A673 (cell line): Measurements from ENCODE around the gene FUT3. TPM values are rescaled to one million over a fixed set of nuclear protein-coding genes. Genes with fewer than 3 reads are reported as not detected.

Source experiments
- BruUV-seq: library from RNA; stranded (reverse); fragments of 400-500 nt; replicated peaks from 2 replicates; lab custom pipeline; 2021; lab: Mats Ljungman, UMichigan
- CTCF ChIA-PET: fragments of 300-600 bp; sonication (Branson Sonifier 250); formaldehyde crosslinking; loops from one replicate; lab custom pipeline; 2022; ENCODE audit warnings: antibody characterized with exemption; lab: Charles Lee
- POLR2A ChIA-PET: fragments of 300-600 bp; sonication (Branson Sonifier 250); formaldehyde crosslinking; loops from one replicate; lab custom pipeline; 2022; ENCODE audit warnings: antibody characterized with exemption; ENCODE audit not compliant: low non-redundant PET; lab: Charles Lee
- DNase-seq: peaks from one replicate; pipeline ENCODE4 v3.0.0-alpha.2; 2015; ENCODE audit warnings: low spot score
- H3K27ac ChIP-seq: fragments of 200-600 bp; sonication (generic); 2 replicates; pipeline ENCODE4 v1.5.1; 2016; ENCODE audit warnings: mixed run types, low read depth, mild to moderate bottlenecking, mixed read lengths, antibody characterized with exemption, low read length; ENCODE audit not compliant: poor library complexity, severe bottlenecking
- H3K27me3 ChIP-seq: fragments of 200-600 bp; sonication (generic); replicated peaks from 2 replicates; pipeline ENCODE4 v1.6.1; 2017; ENCODE audit warnings: mixed run types, low read depth, mild to moderate bottlenecking, mixed read lengths, antibody characterized with exemption, low read length; ENCODE audit not compliant: insufficient read depth, poor library complexity
- H3K36me3 ChIP-seq: fragments of 200-600 bp; sonication (generic); 2 replicates; pipeline ENCODE4 v1.6.1; 2016; ENCODE audit warnings: mixed run types, mild to moderate bottlenecking, mixed read lengths, antibody characterized with exemption, low read length; ENCODE audit not compliant: insufficient read depth, poor library complexity, severe bottlenecking
- H3K4me1 ChIP-seq: fragments of 200-600 bp; sonication (generic); 2 replicates; pipeline ENCODE4 v1.6.1; 2017; ENCODE audit warnings: mixed run types, mild to moderate bottlenecking, mixed read lengths, antibody characterized with exemption, low read length; ENCODE audit not compliant: insufficient read depth, poor library complexity, severe bottlenecking
- H3K4me3 ChIP-seq: fragments of 200-600 bp; sonication (generic); 2 replicates; pipeline ENCODE4 v1.5.1; 2016; ENCODE audit warnings: low read depth, mixed run types, mild to moderate bottlenecking, mixed read lengths, low read length; ENCODE audit not compliant: poor library complexity, severe bottlenecking
- H3K9me3 ChIP-seq: fragments of 200-600 bp; sonication (generic); 2 replicates; pipeline ENCODE4 v1.6.1; 2016; ENCODE audit warnings: mixed run types, low read depth, mild to moderate bottlenecking, mixed read lengths, antibody characterized with exemption, low read length; ENCODE audit not compliant: poor library complexity, severe bottlenecking
- CTCF ChIP-seq: fragments of 300-800, 200-600 bp; sonication (generic); conservative IDR thresholded peaks from 2 replicates; pipeline ENCODE4 v1.5.1; 2017; ENCODE audit warnings: low read depth, mild to moderate bottlenecking, antibody characterized with exemption, low read length, moderate library complexity, mixed read lengths
- EZH2 ChIP-seq: fragments of 200-600 bp; sonication (generic); IDR thresholded peaks from 2 replicates; pipeline ENCODE4 v1.6.1; 2017; ENCODE audit warnings: borderline replicate concordance, low read depth, mild to moderate bottlenecking, mixed read lengths, antibody characterized with exemption, low read length; ENCODE audit not compliant: poor library complexity, severe bottlenecking
- intact Hi-C: fragments of 100-400 bp; cut with micrococcal nuclease; formaldehyde crosslinking; loops from one replicate; pipeline ENCODE4 v1.10.0; 2022; ENCODE audit not compliant: unreplicated experiment
- total RNA-seq: library from RNA; stranded (reverse); gene quantifications from 2 replicates; pipeline ENCODE4 v1.2.3, GENCODE V29; 2021

The FUT3 gene
- total RNA-seq, 1 experiment from 2014 or later = not detected

GRCh38 chr19:5827891-5828660 is 23.2 kb downstream of the FUT3 start:
- POLR2A ChIA-PET = interaction anchor here (0.5 to 1.4 kb wide), 2 partner anchors 47 to 77 kb away, joined by 3 to 6 read pairs; partner anchors contain the start of gene VMAC
- intact Hi-C loops = no loop called here
- Histone ChIP-seq H3K36me3 (no peaks in the 10 kb centered on the region), H3K4me3 (peak overlapping the region; percentile 61), H3K4me1 (peaks cover 22% of the 10 kb centered on the region), H3K27ac (peak overlapping the region; percentile 89), H3K27me3 (no peaks in the 10 kb centered on the region), H3K9me3 (no peaks in the 10 kb centered on the region)
- TF ChIP-seq EZH2 = no peak
- no peak for TF ChIP-seq CTCF
- CTCF ChIA-PET = interaction anchor here (1.1 to 2.7 kb wide), 2 partner anchors 24 to 108 kb away, joined by 3 to 20 read pairs; partner anchors contain the start of genes CATSPERD and LONP1
- BruUV-seq = no TSS peak
- DNase-seq = peak; percentile 96

GRCh38 chr19:5827342-5827890 is 23.8 kb downstream of the FUT3 start:
- Histone ChIP-seq H3K27ac (peak overlapping the region; percentile 89), H3K4me3 (peak overlapping the region; percentile 61), H3K27me3 (no peaks in the 10 kb centered on the region), H3K9me3 (no peaks in the 10 kb centered on the region), H3K36me3 (no peaks in the 10 kb centered on the region), H3K4me1 (peaks cover 22% of the 10 kb centered on the region)
- BruUV-seq = no TSS peak
- ChIA-PET CTCF (interaction anchor here (1.1 to 2.7 kb wide), 2 partner anchors 23 to 107 kb away, joined by 3 to 20 read pairs; partner anchors contain the start of genes CATSPERD and LONP1), POLR2A (interaction anchor here (1.4 kb wide), 1 partner anchor 77 kb away, joined by 6 read pairs; the partner anchor contains the start of gene VMAC)
- intact Hi-C loops = no loop called here
- no peak for TF ChIP-seq CTCF
- TF ChIP-seq EZH2 = no peak
- no peak for DNase-seq

DNA sequence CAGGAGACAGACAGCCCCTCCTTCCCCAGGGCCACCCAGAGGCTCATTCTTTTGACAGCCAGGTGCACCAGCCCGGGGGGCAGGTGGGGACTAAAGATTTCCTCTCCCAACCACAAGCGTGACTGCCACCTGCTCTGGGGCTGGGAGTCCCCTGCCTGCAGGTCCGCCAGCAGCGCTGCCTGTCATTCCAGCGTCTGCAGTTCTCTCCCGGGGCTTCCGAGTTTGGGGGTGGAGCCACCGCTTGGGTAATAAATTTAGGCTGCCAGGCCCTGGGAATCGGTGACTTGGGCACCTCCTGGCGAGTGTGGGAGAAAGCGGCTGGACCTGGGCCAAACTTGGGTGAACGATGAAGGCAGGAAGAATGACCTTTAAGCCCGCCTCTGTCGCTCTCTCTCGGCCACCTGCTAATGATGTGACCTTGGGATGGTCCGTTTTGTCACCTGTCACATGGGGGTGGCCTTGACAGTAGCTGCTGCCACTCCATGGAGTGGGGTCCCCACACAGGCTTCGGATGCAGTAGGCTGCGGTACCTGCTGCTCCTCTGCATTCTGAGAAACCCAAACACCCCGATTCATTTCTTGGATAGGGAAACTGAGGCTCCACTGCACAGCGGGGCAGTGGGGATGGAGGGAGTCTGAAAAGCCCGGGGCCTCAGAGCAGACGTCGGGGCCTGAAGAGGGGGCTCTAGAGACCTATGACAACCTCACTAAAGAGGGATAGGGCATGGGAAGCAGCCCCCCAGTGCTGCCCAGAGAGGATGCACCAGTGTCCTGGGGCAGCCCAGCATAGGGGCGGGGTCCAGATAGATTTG is 24.5 kb downstream of the FUT3 start:
- Histone ChIP-seq H3K27ac (peak overlapping the region; percentile 51), H3K4me1 (peaks cover 22% of the 10 kb centered on the region), H3K4me3 (peak overlapping the region; percentile 61), H3K9me3 (no peaks in the 10 kb centered on the region), H3K36me3 (no peaks in the 10 kb centered on the region), H3K27me3 (no peaks in the 10 kb centered on the region)
- TF ChIP-seq EZH2 (no peak), CTCF (peak; percentile 59)
- CTCF ChIA-PET = interaction anchor here (1.1 to 2.7 kb wide), 2 partner anchors 23 to 107 kb away, joined by 3 to 20 read pairs; partner anchors contain the start of genes CATSPERD and LONP1
- DNase-seq = peak; percentile 93
- POLR2A ChIA-PET = no interaction called here
- no TSS peak for BruUV-seq
- intact Hi-C loops = no loop called here
